MM.1S (cell line): ENCODE data around the gene RAPGEF6.
"Not testable (repeated sequence)": the region's sequence is repeated elsewhere in the genome, so short reads cannot be mapped to it uniquely, and the experiment has no call there.

Experiments
- EZH2 ChIP-seq: fragments of 300-600 bp; sonication (generic); optimal IDR thresholded peaks from 2 replicates; pipeline ENCODE3; 2017; ENCODE audit warnings: low read depth, mild to moderate bottlenecking, antibody characterized with exemption, low read length, mixed read lengths
- TF ChIP-seq, protein P1 (sequence below): fragments of 300-600 bp; sonication (generic); IDR thresholded peaks from 2 replicates; pipeline ENCODE4 v1.5.1; 2016; ENCODE audit warnings: antibody characterized with exemption, low read length, mixed read lengths

GRCh38 chr5:131399007-131399406 lies 236.0 kb downstream of the RAPGEF6 start:
- TF ChIP-seq, protein P1, sequence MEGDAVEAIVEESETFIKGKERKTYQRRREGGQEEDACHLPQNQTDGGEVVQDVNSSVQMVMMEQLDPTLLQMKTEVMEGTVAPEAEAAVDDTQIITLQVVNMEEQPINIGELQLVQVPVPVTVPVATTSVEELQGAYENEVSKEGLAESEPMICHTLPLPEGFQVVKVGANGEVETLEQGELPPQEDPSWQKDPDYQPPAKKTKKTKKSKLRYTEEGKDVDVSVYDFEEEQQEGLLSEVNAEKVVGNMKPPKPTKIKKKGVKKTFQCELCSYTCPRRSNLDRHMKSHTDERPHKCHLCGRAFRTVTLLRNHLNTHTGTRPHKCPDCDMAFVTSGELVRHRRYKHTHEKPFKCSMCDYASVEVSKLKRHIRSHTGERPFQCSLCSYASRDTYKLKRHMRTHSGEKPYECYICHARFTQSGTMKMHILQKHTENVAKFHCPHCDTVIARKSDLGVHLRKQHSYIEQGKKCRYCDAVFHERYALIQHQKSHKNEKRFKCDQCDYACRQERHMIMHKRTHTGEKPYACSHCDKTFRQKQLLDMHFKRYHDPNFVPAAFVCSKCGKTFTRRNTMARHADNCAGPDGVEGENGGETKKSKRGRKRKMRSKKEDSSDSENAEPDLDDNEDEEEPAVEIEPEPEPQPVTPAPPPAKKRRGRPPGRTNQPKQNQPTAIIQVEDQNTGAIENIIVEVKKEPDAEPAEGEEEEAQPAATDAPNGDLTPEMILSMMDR = not testable (repeated sequence)
- not testable (repeated sequence) for TF ChIP-seq EZH2
